Activated B cell treated with CpG ODN at 0.5 μM for 24 hours (primary cell): Measurements from ENCODE around the gene ERC1. TPM values are rescaled to one million over a fixed set of nuclear protein-coding genes. Genes with fewer than 3 reads are reported as not detected.

Source experiments
- ATAC-seq: fragments of 200-7000 bp; cut with Tn5 transposase; one replicate; pipeline ENCODE4 v1.10.0; 2021; ENCODE audit warnings: low read depth, mild to moderate bottlenecking, moderate library complexity
- CTCF ChIA-PET: fragments of 350-600 bp; sonication (Branson Sonifier 250); formaldehyde crosslinking; loops from one replicate; lab custom pipeline; 2021; ENCODE audit warnings: antibody characterized with exemption; lab: Charles Lee
- POLR2A ChIA-PET: fragments of 350-600 bp; sonication (Branson Sonifier 250); formaldehyde crosslinking; loops from one replicate; lab custom pipeline; 2021; ENCODE audit warnings: antibody characterized with exemption; lab: Charles Lee
- DNase-seq: peaks from one replicate; pipeline ENCODE4 v3.0.0; 2022
- H3K27ac Mint-ChIP-seq: one replicate; pipeline ENCODE4 v1.8.0; 2020; ENCODE audit warnings: mixed read lengths
- H3K27me3 Mint-ChIP-seq: one replicate; pipeline ENCODE4 v1.8.0; 2021; ENCODE audit warnings: mixed read lengths
- H3K36me3 Mint-ChIP-seq: one replicate; pipeline ENCODE4 v1.8.0; 2021; ENCODE audit warnings: low read depth, mixed read lengths
- H3K4me1 Mint-ChIP-seq: one replicate; pipeline ENCODE4 v1.8.0; 2021; ENCODE audit warnings: mixed read lengths
- H3K4me3 Mint-ChIP-seq: one replicate; pipeline ENCODE4 v1.8.0; 2020; ENCODE audit warnings: mild to moderate bottlenecking, mixed read lengths
- H3K9me3 Mint-ChIP-seq: one replicate; pipeline ENCODE4 v1.8.0; 2020; ENCODE audit warnings: mixed read lengths
- CTCF ChIP-seq: fragments of 200-600 bp; IDR thresholded peaks from one replicate; pipeline ENCODE4 v1.8.0; 2022; ENCODE audit warnings: antibody characterized with exemption, mild to moderate bottlenecking
- intact Hi-C: fragments of 100-400 bp; cut with micrococcal nuclease; formaldehyde crosslinking; loops from one replicate; pipeline ENCODE4 v1.15.1; 2024
- total RNA-seq: library from RNA; stranded (reverse); gene quantifications from 2 replicates; pipeline ENCODE4 v1.2.3, GENCODE V29; 2022

ERC1 gene
- total RNA-seq, 1 donor from 2014 or later = 57.0 TPM

DNA sequence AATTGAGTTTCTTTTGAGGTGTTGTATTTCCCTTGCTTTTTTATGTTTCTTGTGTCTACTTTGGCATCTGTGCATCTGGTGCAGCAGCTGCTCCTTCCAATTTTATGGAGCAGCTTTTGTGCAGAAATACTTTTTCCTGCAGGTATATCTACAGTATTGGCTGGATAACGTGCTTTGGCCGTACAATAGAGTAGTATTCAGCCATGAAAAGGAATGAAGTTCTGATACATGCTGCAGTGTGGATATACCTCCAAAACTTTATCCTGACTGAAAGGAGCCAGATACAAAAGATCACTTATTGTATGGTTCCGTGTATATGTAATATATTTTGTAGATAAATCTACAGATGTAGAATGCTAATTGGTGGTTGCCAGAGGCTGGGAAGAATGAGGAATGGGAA, 74.6 kb downstream of the ERC1 start:
- Mint-ChIP-seq H3K4me3 (no peak overlapping the region), H3K27ac (peak overlapping the region; percentile 21), H3K4me1 (peaks cover 5% of the 10 kb centered on the region), H3K27me3 (no peaks in the 10 kb centered on the region), H3K36me3 (peaks cover 31% of the 10 kb centered on the region), H3K9me3 (peaks cover 10% of the 10 kb centered on the region)
- intact Hi-C loops = no loop called here
- POLR2A ChIA-PET = no interaction called here
- DNase-seq (no peak), ATAC-seq (no peak)
- TF ChIP-seq CTCF = no peak
- CTCF ChIA-PET = no interaction called here

- Mint-ChIP-seq H3K4me3 (no peak overlapping the region), H3K4me1 (peaks cover 18% of the 10 kb centered on the region), H3K36me3 (peaks cover 8% of the 10 kb centered on the region), H3K27ac (no peak overlapping the region), H3K9me3 (peaks cover 5% of the 10 kb centered on the region), H3K27me3 (no peaks in the 10 kb centered on the region)
- no peak for TF ChIP-seq CTCF
- intact Hi-C loops = no loop called here
- ChIA-PET CTCF (no interaction called here), POLR2A (no interaction called here)
- no peak for ATAC-seq
- DNase-seq = no peak
These were observed 78.8 kb downstream of the ERC1 start for GRCh38 chr12:1069846-1070245.

- POLR2A ChIA-PET = no interaction called here
These were observed 80.2 kb downstream of the ERC1 start for GRCh38 chr12:1071182-1071581.

DNA sequence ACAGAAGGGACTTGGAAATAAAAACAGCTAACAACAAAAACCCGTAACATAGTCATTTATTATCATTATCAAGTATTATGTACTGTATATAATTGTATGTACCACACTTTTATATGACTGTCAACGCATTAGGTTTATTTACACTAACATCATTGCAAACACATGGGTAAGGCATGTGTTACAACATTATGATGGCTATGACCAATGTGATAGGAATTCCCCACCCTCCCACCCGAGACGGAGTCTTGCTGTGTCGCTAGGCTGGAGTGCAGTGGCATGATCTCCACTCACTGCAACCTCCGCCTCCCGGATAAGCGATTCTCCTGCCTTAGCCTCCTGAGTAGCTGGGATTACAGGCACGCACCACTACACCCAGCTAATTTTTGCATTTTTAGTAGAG, 82.6 kb downstream of the ERC1 start:
- POLR2A ChIA-PET = no interaction called here
- TF ChIP-seq CTCF = no peak
- Mint-ChIP-seq H3K27ac (no peak overlapping the region), H3K9me3 (peaks cover 2% of the 10 kb centered on the region), H3K36me3 (no peaks in the 10 kb centered on the region), H3K4me3 (no peak overlapping the region), H3K27me3 (no peaks in the 10 kb centered on the region), H3K4me1 (peaks cover 18% of the 10 kb centered on the region)
- ATAC-seq (no peak), DNase-seq (no peak)
- intact Hi-C loops = no loop called here
- CTCF ChIA-PET = no interaction called here

More at GRCh38 chr12:1071182-1071581, 80.2 kb downstream of the ERC1 start:
- CTCF ChIA-PET = no interaction called here
- H3K27ac Mint-ChIP-seq = no peak overlapping the region
- intact Hi-C loops = no loop called here
- H3K27me3 Mint-ChIP-seq = no peaks in the 10 kb centered on the region
- no peaks in the 10 kb centered on the region for H3K36me3 Mint-ChIP-seq
- DNase-seq = no peak
- ATAC-seq = no peak
- H3K4me3 Mint-ChIP-seq = no peak overlapping the region
- TF ChIP-seq CTCF = no peak
- peaks cover 18% of the 10 kb centered on the region for H3K4me1 Mint-ChIP-seq
- H3K9me3 Mint-ChIP-seq = no peaks in the 10 kb centered on the region

DNA sequence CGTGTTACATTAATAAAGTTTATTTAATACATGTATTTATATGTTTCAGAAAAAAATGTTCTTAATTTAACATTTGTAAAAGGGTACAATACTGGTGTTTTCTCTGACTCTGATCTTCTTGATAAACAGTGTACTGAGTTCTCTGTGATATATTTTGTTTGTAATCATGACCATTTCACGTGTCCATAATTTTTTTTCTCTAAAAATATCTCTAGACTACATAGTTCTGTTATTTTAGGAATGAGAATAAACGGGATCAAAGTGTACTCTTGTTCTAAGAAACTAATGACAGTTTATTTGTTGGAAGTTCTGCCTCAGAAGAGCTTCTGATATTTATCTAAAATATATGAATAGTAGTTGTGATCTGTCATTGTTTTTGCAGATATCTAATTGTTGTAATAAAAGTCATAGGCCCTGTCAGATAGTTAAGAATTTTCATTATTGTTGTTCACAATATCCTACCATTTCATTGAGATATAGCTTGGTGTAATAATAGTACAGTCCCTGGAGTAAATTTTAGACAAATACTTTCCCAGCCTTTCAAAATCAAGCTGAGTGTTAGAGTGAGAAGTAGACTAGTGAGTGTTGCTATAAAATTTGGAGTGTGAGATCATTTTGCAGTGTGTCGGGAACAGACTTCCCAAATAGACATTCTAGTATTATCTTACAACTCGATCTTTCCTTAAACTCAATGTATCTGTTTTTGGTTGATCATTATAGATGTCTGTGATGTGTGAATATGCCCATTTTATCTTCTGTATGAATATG, 86.2 kb downstream of the ERC1 start:
- intact Hi-C loops = no loop called here
- ATAC-seq = no peak
- H3K27ac Mint-ChIP-seq = no peak overlapping the region
- ChIA-PET CTCF (interaction anchor here (1.1 kb wide), 1 partner anchor 16 kb away, joined by 6 read pairs; no protein-coding TSS in a partner anchor), POLR2A (no interaction called here)
- DNase-seq = no peak
- no peaks in the 10 kb centered on the region for H3K27me3 Mint-ChIP-seq
- no peak overlapping the region for H3K4me3 Mint-ChIP-seq
- TF ChIP-seq CTCF = no peak
- H3K9me3 Mint-ChIP-seq = peaks cover 5% of the 10 kb centered on the region
- no peaks in the 10 kb centered on the region for H3K36me3 Mint-ChIP-seq
- H3K4me1 Mint-ChIP-seq = peaks cover 13% of the 10 kb centered on the region
